ENCODE results near the gene APLP2. TPM values are rescaled to one million over a fixed set of nuclear protein-coding genes. Genes with fewer than 3 reads are reported as not detected.

Gene APLP2
- total RNA-seq, 1 donor from 2014 or later, result 374 TPM

- no peak overlapping the region for H3K27ac Mint-ChIP-seq
- DNase-seq (ENCODE audit: low spot score, unreplicated experiment), result no peak
- no peak overlapping the region for H3K4me3 Mint-ChIP-seq (ENCODE audit: low read depth)
- peaks cover 29% of the 10 kb centered on the region for H3K4me1 Mint-ChIP-seq (ENCODE audit: low read depth)
- H3K27me3 Mint-ChIP-seq, result no peaks in the 10 kb centered on the region
- TF ChIP-seq, protein P1, sequence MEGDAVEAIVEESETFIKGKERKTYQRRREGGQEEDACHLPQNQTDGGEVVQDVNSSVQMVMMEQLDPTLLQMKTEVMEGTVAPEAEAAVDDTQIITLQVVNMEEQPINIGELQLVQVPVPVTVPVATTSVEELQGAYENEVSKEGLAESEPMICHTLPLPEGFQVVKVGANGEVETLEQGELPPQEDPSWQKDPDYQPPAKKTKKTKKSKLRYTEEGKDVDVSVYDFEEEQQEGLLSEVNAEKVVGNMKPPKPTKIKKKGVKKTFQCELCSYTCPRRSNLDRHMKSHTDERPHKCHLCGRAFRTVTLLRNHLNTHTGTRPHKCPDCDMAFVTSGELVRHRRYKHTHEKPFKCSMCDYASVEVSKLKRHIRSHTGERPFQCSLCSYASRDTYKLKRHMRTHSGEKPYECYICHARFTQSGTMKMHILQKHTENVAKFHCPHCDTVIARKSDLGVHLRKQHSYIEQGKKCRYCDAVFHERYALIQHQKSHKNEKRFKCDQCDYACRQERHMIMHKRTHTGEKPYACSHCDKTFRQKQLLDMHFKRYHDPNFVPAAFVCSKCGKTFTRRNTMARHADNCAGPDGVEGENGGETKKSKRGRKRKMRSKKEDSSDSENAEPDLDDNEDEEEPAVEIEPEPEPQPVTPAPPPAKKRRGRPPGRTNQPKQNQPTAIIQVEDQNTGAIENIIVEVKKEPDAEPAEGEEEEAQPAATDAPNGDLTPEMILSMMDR (IDR thresholded peaks at IDR 0.05; ENCODE audit: unreplicated experiment), result no peak
- peaks cover 7% of the 10 kb centered on the region for H3K36me3 Mint-ChIP-seq (ENCODE audit: insufficient read depth)
- no peaks in the 10 kb centered on the region for H3K9me3 Mint-ChIP-seq (ENCODE audit: low read depth)
Measured at GRCh38 chr11:130180491-130180890, 110.8 kb downstream of the APLP2 start.

DNA sequence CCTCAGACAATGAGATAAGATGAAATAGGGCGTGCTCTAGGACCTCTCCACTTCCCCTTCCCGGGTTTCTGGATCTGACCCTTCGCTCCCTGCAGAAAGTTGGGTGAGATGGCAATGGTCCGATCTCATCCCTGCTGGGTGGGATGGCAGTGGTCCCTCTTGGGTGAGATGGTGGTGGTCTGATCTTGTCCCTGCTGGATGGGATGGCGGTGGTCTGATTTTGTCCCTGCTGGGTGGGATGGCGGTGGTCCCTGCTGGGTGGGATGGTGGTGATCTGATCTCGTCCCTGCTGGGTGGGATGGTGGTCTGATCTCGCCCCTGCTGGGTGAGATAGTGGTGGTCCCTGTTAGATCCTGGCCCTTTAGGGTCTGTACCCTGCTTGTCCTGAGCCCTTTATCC is 111.2 kb downstream of the APLP2 start:
- Mint-ChIP-seq H3K27me3 (no peaks in the 10 kb centered on the region), H3K9me3 (ENCODE audit: low read depth) (no peaks in the 10 kb centered on the region), H3K36me3 (ENCODE audit: insufficient read depth) (peaks cover 7% of the 10 kb centered on the region), H3K4me1 (ENCODE audit: low read depth) (peaks cover 29% of the 10 kb centered on the region), H3K4me3 (ENCODE audit: low read depth) (no peak overlapping the region), H3K27ac (peak overlapping the region; percentile 95)
- TF ChIP-seq, protein P1 (IDR thresholded peaks at IDR 0.05; ENCODE audit: unreplicated experiment), result no peak
- DNase-seq (ENCODE audit: low spot score, unreplicated experiment), result no peak

DNA sequence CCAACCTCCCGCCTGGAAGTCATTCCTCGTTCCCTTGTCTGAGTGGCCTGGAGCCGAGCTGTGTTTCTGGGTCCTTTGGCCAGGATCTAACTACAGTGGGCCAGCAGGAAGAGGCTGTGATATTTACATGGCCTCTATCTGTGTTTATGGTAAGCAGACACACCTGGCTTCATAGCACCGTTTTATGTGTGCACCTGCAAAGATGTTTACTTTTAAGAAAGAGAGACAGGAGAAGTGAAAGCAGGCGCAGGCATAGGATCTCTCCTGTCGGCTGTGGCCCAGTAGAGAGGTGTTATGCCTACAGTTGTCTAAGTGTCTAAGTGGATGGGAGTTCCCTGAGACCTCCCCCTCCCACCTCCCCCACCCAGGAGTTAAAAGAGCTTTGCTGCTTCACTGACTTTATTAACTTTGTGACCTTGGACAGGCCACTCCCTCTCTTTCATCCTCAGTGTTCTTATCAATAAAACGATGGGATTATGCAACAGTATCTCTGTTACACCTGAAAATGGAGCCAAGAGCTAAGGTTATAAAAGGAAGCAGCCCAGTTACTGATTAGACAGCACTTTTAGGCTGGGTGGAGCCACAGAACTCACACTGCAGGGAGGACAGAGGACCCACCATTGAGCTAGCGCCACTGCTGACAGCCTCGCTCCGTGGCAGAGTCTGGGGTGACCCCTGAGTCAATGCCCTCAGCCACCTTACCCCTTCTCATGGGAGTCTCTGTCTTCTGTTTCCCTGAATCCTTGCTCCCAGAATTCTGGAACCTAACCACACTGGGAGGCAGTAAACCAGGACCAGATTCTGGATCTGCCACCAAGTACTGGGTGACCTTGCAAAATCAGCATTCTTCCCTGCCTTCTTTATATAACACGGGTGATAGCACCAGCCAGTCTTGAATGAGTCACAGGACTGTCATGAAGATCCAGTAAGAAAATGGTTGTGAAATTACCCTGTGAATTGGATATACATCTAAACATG is 111.9 kb downstream of the APLP2 start:
- Mint-ChIP-seq H3K4me1 (ENCODE audit: low read depth) (peaks cover 29% of the 10 kb centered on the region), H3K27ac (peak overlapping the region; percentile 95), H3K9me3 (ENCODE audit: low read depth) (no peaks in the 10 kb centered on the region), H3K27me3 (no peaks in the 10 kb centered on the region), H3K36me3 (ENCODE audit: insufficient read depth) (peaks cover 5% of the 10 kb centered on the region), H3K4me3 (ENCODE audit: low read depth) (peak overlapping the region; percentile 48)
- DNase-seq (ENCODE audit: low spot score, unreplicated experiment), result no peak
- TF ChIP-seq, protein P1 (IDR thresholded peaks at IDR 0.05; ENCODE audit: unreplicated experiment), result no peak

- H3K27ac Mint-ChIP-seq, result no peak overlapping the region
- no peaks in the 10 kb centered on the region for H3K9me3 Mint-ChIP-seq (ENCODE audit: low read depth)
- no peaks in the 10 kb centered on the region for H3K27me3 Mint-ChIP-seq
- no peak for DNase-seq (ENCODE audit: low spot score, unreplicated experiment)
- peaks cover 26% of the 10 kb centered on the region for H3K4me1 Mint-ChIP-seq (ENCODE audit: low read depth)
- H3K4me3 Mint-ChIP-seq (ENCODE audit: low read depth), result no peak overlapping the region
- TF ChIP-seq, protein P1 (IDR thresholded peaks at IDR 0.05; ENCODE audit: unreplicated experiment), result no peak
- peaks cover 5% of the 10 kb centered on the region for H3K36me3 Mint-ChIP-seq (ENCODE audit: insufficient read depth)
Measured at GRCh38 chr11:130183878-130184610, 114.3 kb downstream of the APLP2 start.

DNA sequence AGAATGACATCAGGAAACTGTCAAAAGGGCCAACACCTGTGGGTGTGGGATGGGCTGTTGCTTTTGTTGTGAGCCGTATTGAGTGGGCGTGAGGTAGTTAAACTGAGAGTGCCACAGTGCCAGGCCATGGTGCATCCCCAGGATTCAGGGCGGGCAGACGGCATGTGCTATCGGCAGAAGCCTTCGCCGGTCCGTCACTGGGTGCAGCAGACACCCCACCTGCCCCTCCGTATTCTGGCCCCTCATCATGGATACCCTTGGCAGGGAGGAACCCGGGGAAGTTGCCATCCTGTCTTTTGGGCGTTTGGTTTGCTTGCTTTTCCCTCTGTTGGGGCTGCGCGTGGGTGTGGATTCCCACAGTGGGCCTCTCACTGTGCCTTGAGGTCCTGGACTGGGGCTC is 117.4 kb downstream of the APLP2 start:
- no peak for DNase-seq (ENCODE audit: low spot score, unreplicated experiment)
- Mint-ChIP-seq H3K27ac (no peak overlapping the region), H3K27me3 (no peaks in the 10 kb centered on the region), H3K36me3 (ENCODE audit: insufficient read depth) (peaks cover 15% of the 10 kb centered on the region), H3K4me3 (ENCODE audit: low read depth) (no peak overlapping the region), H3K4me1 (ENCODE audit: low read depth) (peaks cover 3% of the 10 kb centered on the region), H3K9me3 (ENCODE audit: low read depth) (no peaks in the 10 kb centered on the region)
- TF ChIP-seq, protein P1 (IDR thresholded peaks at IDR 0.05; ENCODE audit: unreplicated experiment), result no peak
